RWPE1 (cell line): ENCODE measurements around the gene MKNK2.

Experiments used
- CTCF ChIA-PET: fragments of 350-600 bp; sonication (Branson Sonifier 250); formaldehyde crosslinking; extraction: SDS; loops from one replicate; lab custom pipeline; 2021; lab: Yijun Ruan, JAX
- POLR2A ChIA-PET: fragments of 400-600 bp; formaldehyde crosslinking; extraction: SDS; loops from one replicate; lab custom pipeline; 2020; ENCODE audit warnings: antibody characterized with exemption; ENCODE audit not compliant: low non-redundant PET; lab: Yijun Ruan, JAX
- DNase-seq: peaks from one replicate; pipeline ENCODE4 v3.0.0; 2012; ENCODE audit warnings: low spot score
- H3K27ac ChIP-seq: fragments of 450-650 bp; 2 replicates; pipeline ENCODE4 v1.5.1; 2017
- CTCF ChIP-seq: fragments of 450-650 bp; conservative IDR thresholded peaks from 2 replicates; pipeline ENCODE4 v1.5.1; 2017; ENCODE audit warnings: low read depth, mild to moderate bottlenecking

MKNK2 gene

GRCh38 chr19:2032296-2032941 lies 18.6 kb downstream of the MKNK2 start:
- POLR2A ChIA-PET: interaction anchor here (0.6 kb wide), 1 partner anchor 10 kb away, joined by 4 read pairs; no protein-coding TSS in a partner anchor
- CTCF ChIA-PET: interaction anchor here (0.6 to 1.2 kb wide), 4 partner anchors 13 to 605 kb away, joined by 3 to 4 read pairs (median 3); no protein-coding TSS in a partner anchor
- TF ChIP-seq CTCF: no peak
- H3K27ac ChIP-seq: peak overlapping the region; percentile 99
- DNase-seq: peak; percentile 81

- ChIA-PET CTCF (no interaction called here), POLR2A (no interaction called here)
- peak overlapping the region; percentile 99 for H3K27ac ChIP-seq
- no peak for TF ChIP-seq CTCF
- DNase-seq: no peak
Measured at GRCh38 chr19:2027361-2027760, 23.7 kb downstream of the MKNK2 start.

- peak overlapping the region; percentile 99 for H3K27ac ChIP-seq
- no peak for TF ChIP-seq CTCF
- no peak for DNase-seq
- ChIA-PET POLR2A (no interaction called here), CTCF (no interaction called here)
Measured at GRCh38 chr19:2026770-2027169, 24.3 kb downstream of the MKNK2 start.

GRCh38 chr19:2022289-2022688 lies 28.8 kb downstream of the MKNK2 start:
- ChIA-PET POLR2A (no interaction called here), CTCF (interaction anchor here (1.0 kb wide), 1 partner anchor 48 kb away, joined by 4 read pairs; no protein-coding TSS in a partner anchor)
- DNase-seq: no peak
- TF ChIP-seq CTCF: no peak
- H3K27ac ChIP-seq: peak overlapping the region; percentile 24

- POLR2A ChIA-PET: no interaction called here
- DNase-seq: no peak
- CTCF ChIA-PET: interaction anchor here (0.7 kb wide), 1 partner anchor 14 kb away, joined by 5 read pairs; no protein-coding TSS in a partner anchor
- no peak for TF ChIP-seq CTCF
- H3K27ac ChIP-seq: peak overlapping the region; percentile 24
Measured at GRCh38 chr19:2021453-2022140, 29.4 kb downstream of the MKNK2 start.

- POLR2A ChIA-PET: no interaction called here
- H3K27ac ChIP-seq: peak overlapping the region; percentile 17
- CTCF ChIA-PET: interaction anchor here (0.6 to 1.7 kb wide), 8 partner anchors 9 to 89 kb away, joined by 4 to 12 read pairs (median 5); no protein-coding TSS in a partner anchor
Measured at GRCh38 chr19:2018752-2019151, 32.3 kb downstream of the MKNK2 start.

More at GRCh38 chr19:2018752-2019151, 32.3 kb downstream of the MKNK2 start:
- DNase-seq: no peak
- no peak for TF ChIP-seq CTCF
